ENCODE measurements around the gene UBE2J2. TPM values are rescaled to one million over a fixed set of nuclear protein-coding genes. Genes with fewer than 3 reads are reported as not detected.

UBE2J2 gene
- total and polyA plus RNA-seq, 2 experiments from 2014 or later = 49.7 to 63.5 TPM

GRCh38 chr1:1232796-1233566, 40.7 kb downstream of the UBE2J2 start:
- Histone ChIP-seq H4K20me1 (ENCODE audit: insufficient read depth) (no peaks in the 10 kb centered on the region), H3K79me2 (ENCODE audit: insufficient read depth) (peaks cover 57% of the 10 kb centered on the region), H3K4me3 (peak overlapping the region; percentile 59), H3F3A (ENCODE audit: insufficient read depth) (peaks cover 12% of the 10 kb centered on the region), H3K9me2 (ENCODE audit: insufficient read depth) (no peaks in the 10 kb centered on the region), H3K4me2 (ENCODE audit: unreplicated experiment) (no peak overlapping the region), H3K27me3 (replicated peaks; ENCODE audit: insufficient read depth) (no peaks in the 10 kb centered on the region), H3K27ac (no peak overlapping the region), H3K36me3 (ENCODE audit: low read depth) (no peaks in the 10 kb centered on the region; the same call in 1 of the 2 replicates), H3K4me1 (ENCODE audit: insufficient read depth) (peaks cover 13% of the 10 kb centered on the region), H2AFZ (peak overlapping the region; percentile 60; the same call in 1 of the 2 replicates), H3K9me3 (ENCODE audit: low read depth) (no peaks in the 10 kb centered on the region), H3K9ac (peak overlapping the region; percentile 43; the same call in 1 of the 2 replicates)
- DNase-seq = no peak
- no peak for TF ChIP-seq EZH2phosphoT487 (IDR thresholded peaks at IDR 0.05; ENCODE audit: insufficient read depth, low read depth)
- TF ChIP-seq EZH2 (IDR thresholded peaks at IDR 0.05; ENCODE audit: insufficient read depth, poor library complexity, severe bottlenecking) = no peak
- WGBS, 2 experiments (ENCODE audit: low coverage in 1 of 2, low lambda C conversion rate in 2 of 2, missing lambda C conversion rate in 2 of 2) = 82 to 86% methylated on average over 79 to 92 of the region's 98 CpGs
- in situ Hi-C loops (cut with MboI) = no loop called here

GRCh38 chr1:1232208-1232795, 41.4 kb downstream of the UBE2J2 start, which contains the start of gene B3GALT6:
TSS of gene B3GALT6 (plus strand) at chr1:1232237. CDS start at chr1:1232279, 42 bp downstream.
- in situ Hi-C loops (cut with MboI) = no loop called here
- H4K20me1 ChIP-seq (ENCODE audit: insufficient read depth) = no peaks in the 10 kb centered on the region
- DNase-seq = no peak
- peak within 1 kb of the TSS; percentile 72 for H2AFZ ChIP-seq
- H3K9ac ChIP-seq = peak within 1 kb of the TSS; percentile 92
- H3K4me3 ChIP-seq = peak within 1 kb of the TSS; percentile 96
- peaks cover 13% of the 10 kb centered on the region for H3K4me1 ChIP-seq (ENCODE audit: insufficient read depth)
- TF ChIP-seq EZH2phosphoT487 (IDR thresholded peaks at IDR 0.05; ENCODE audit: insufficient read depth, low read depth) (no peak), EZH2 (IDR thresholded peaks at IDR 0.05; ENCODE audit: insufficient read depth, poor library complexity, severe bottlenecking) (no peak)
- peaks cover 64% of the 10 kb centered on the region for H3K79me2 ChIP-seq (ENCODE audit: insufficient read depth)
- H3K9me2 ChIP-seq (ENCODE audit: insufficient read depth) = no peaks in the 10 kb centered on the region
- no peaks in the 10 kb centered on the region for H3K9me3 ChIP-seq (ENCODE audit: low read depth)
- WGBS, 2 experiments (ENCODE audit: low coverage in 1 of 2, low lambda C conversion rate in 2 of 2, missing lambda C conversion rate in 2 of 2) = 8 to 18% methylated on average over 18 to 46 of the region's 100 CpGs
- H3K27me3 ChIP-seq (replicated peaks; ENCODE audit: insufficient read depth) = no peaks in the 10 kb centered on the region
- H3K27ac ChIP-seq = peak within 1 kb of the TSS; percentile 80
- H3K4me2 ChIP-seq (ENCODE audit: unreplicated experiment) = peak within 1 kb of the TSS; percentile 93
- no peaks in the 10 kb centered on the region; the same call in 1 of the 2 replicates for H3K36me3 ChIP-seq (ENCODE audit: low read depth)
- peaks cover 12% of the 10 kb centered on the region for H3F3A ChIP-seq (ENCODE audit: insufficient read depth)

- in situ Hi-C loops (cut with MboI) = no loop called here
- 1 to 2% methylated on average over 58 of the region's 99 CpGs for WGBS, 2 experiments (ENCODE audit: low coverage in 1 of 2, low lambda C conversion rate in 2 of 2, missing lambda C conversion rate in 2 of 2)
- Histone ChIP-seq H4K20me1 (ENCODE audit: insufficient read depth) (no peaks in the 10 kb centered on the region), H3K4me2 (ENCODE audit: unreplicated experiment) (peak within 1 kb of the TSS; percentile 93), H3K79me2 (ENCODE audit: insufficient read depth) (peaks cover 71% of the 10 kb centered on the region), H3K36me3 (ENCODE audit: low read depth) (no peaks in the 10 kb centered on the region; the same call in 1 of the 2 replicates), H3K9ac (peak within 1 kb of the TSS; percentile 92), H3K27ac (peak within 1 kb of the TSS; percentile 80), H3F3A (ENCODE audit: insufficient read depth) (peaks cover 12% of the 10 kb centered on the region), H3K4me3 (peak within 1 kb of the TSS; percentile 96), H3K9me3 (ENCODE audit: low read depth) (no peaks in the 10 kb centered on the region), H3K27me3 (replicated peaks; ENCODE audit: insufficient read depth) (no peaks in the 10 kb centered on the region), H3K9me2 (ENCODE audit: insufficient read depth) (no peaks in the 10 kb centered on the region), H3K4me1 (ENCODE audit: insufficient read depth) (peaks cover 13% of the 10 kb centered on the region), H2AFZ (peak within 1 kb of the TSS; percentile 72)
- peak; percentile 99 for DNase-seq
- TF ChIP-seq EZH2 (IDR thresholded peaks at IDR 0.05; ENCODE audit: insufficient read depth, poor library complexity, severe bottlenecking) (no peak), EZH2phosphoT487 (IDR thresholded peaks at IDR 0.05; ENCODE audit: insufficient read depth, low read depth) (no peak)
These were observed 42.0 kb downstream of the UBE2J2 start, which contains the start of gene SDF4 for GRCh38 chr1:1231400-1232207. TSS of gene SDF4 (minus strand) at chr1:1232001. CDS start at chr1:1228772, 3,229 bp downstream.
